ENCODE results near the gene CLPSL2.

DNA sequence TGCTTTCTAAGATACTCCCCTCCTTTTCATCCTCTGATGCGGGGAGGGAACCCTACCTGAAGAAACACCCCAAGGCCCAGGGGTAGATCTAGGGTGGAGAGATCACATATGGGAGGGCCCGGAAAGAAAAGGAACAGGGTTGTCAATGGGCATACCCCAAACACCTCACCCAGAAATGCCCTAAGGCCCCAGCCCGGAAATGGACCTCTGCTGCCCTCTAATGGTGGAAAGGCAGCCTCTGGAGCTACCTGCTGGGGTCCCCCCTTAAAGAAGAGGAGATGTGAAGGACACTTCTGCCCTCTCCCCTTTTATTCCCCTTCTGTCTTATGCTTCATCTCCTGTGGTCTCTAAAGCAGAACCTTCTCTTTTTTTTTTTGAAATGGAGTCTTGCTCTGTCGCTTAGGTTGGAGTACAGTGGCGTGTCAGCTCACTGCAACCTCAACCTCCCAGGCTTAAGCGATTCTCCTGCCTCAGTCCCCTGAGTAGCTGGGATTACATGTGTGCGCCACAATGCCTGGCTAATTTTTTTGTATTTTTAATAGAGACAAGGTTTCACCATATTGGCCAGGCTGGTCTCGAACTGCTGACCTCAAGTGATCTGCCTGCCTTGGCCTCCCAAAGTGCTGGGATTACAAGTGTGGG is 40.0 kb upstream of the CLPSL2 start:
- TF ChIP-seq POLR2AphosphoS5 (IDR thresholded peaks at IDR 0.05; ENCODE audit: low read length) (no peak), CUX1 (IDR thresholded peaks at IDR 0.05; ENCODE audit: insufficient replicate concordance, low read depth, low read length) (no peak), EP300 (IDR thresholded peaks at IDR 0.05; ENCODE audit: borderline replicate concordance in 1 of 2, control insufficient read depth in 1 of 2, low read depth in 2 of 2, low read length in 2 of 2) (no peak), MTA2 (IDR thresholded peaks at IDR 0.05; ENCODE audit: low read depth) (no peak), POLR2AphosphoS2 (IDR thresholded peaks at IDR 0.05; ENCODE audit: low read depth, low read length) (no peak), NR2C2 (IDR thresholded peaks at IDR 0.05; ENCODE audit: borderline replicate concordance, control insufficient read depth, insufficient read length, low read depth) (no peak)
- TF ChIP-seq, protein P1, sequence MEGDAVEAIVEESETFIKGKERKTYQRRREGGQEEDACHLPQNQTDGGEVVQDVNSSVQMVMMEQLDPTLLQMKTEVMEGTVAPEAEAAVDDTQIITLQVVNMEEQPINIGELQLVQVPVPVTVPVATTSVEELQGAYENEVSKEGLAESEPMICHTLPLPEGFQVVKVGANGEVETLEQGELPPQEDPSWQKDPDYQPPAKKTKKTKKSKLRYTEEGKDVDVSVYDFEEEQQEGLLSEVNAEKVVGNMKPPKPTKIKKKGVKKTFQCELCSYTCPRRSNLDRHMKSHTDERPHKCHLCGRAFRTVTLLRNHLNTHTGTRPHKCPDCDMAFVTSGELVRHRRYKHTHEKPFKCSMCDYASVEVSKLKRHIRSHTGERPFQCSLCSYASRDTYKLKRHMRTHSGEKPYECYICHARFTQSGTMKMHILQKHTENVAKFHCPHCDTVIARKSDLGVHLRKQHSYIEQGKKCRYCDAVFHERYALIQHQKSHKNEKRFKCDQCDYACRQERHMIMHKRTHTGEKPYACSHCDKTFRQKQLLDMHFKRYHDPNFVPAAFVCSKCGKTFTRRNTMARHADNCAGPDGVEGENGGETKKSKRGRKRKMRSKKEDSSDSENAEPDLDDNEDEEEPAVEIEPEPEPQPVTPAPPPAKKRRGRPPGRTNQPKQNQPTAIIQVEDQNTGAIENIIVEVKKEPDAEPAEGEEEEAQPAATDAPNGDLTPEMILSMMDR (IDR thresholded peaks at IDR 0.05 in 2 of 3, conservative IDR thresholded peaks at IDR 0.05 in 1 of 3; ENCODE audit: control insufficient read depth in 2 of 3, extremely low read depth in 1 of 3, insufficient read depth in 1 of 3, low read depth in 3 of 3, low read length in 3 of 3) = peak; percentile 89 to 95 (median 93); a peak in 5 of 6 replicates
- TF ChIP-seq, protein P2, sequence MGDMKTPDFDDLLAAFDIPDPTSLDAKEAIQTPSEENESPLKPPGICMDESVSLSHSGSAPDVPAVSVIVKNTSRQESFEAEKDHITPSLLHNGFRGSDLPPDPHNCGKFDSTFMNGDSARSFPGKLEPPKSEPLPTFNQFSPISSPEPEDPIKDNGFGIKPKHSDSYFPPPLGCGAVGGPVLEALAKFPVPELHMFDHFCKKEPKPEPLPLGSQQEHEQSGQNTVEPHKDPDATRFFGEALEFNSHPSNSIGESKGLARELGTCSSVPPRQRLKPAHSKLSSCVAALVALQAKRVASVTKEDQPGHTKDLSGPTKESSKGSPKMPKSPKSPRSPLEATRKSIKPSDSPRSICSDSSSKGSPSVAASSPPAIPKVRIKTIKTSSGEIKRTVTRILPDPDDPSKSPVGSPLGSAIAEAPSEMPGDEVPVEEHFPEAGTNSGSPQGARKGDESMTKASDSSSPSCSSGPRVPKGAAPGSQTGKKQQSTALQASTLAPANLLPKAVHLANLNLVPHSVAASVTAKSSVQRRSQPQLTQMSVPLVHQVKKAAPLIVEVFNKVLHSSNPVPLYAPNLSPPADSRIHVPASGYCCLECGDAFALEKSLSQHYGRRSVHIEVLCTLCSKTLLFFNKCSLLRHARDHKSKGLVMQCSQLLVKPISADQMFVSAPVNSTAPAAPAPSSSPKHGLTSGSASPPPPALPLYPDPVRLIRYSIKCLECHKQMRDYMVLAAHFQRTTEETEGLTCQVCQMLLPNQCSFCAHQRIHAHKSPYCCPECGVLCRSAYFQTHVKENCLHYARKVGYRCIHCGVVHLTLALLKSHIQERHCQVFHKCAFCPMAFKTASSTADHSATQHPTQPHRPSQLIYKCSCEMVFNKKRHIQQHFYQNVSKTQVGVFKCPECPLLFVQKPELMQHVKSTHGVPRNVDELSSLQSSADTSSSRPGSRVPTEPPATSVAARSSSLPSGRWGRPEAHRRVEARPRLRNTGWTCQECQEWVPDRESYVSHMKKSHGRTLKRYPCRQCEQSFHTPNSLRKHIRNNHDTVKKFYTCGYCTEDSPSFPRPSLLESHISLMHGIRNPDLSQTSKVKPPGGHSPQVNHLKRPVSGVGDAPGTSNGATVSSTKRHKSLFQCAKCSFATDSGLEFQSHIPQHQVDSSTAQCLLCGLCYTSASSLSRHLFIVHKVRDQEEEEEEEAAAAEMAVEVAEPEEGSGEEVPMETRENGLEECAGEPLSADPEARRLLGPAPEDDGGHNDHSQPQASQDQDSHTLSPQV (IDR thresholded peaks at IDR 0.05) = no peak
